Measurements from ENCODE around the gene LAMTOR3. TPM values are rescaled to one million over a fixed set of nuclear protein-coding genes. Genes with fewer than 3 reads are reported as not detected.

LAMTOR3 gene
- total and polyA plus RNA-seq, 4 donors: 13.5 to 26.3 (median 19.8) TPM

- Histone ChIP-seq H3K27me3 (ENCODE audit: control insufficient read depth in 4 of 4, insufficient read depth in 4 of 4, low read length in 3 of 4) (peaks cover 0 to 2% (median 0%) of the 10 kb centered on the region in 4 donors), H3K4me1 (ENCODE audit: control insufficient read depth in 4 of 4, insufficient read depth in 4 of 4, low read length in 3 of 4) (no peaks in the 10 kb centered on the region), H3K27ac (ENCODE audit: low read depth in 1 of 2, low read length in 2 of 2) (no peak overlapping the region), H3K4me3 (ENCODE audit: low read depth in 1 of 3, low read length in 3 of 3) (no peak overlapping the region), H3K9ac (ENCODE audit: low read depth in 1 of 2, low read length in 2 of 2) (no peak overlapping the region), H3K9me3 (ENCODE audit: control insufficient read depth in 4 of 4, low read length in 3 of 4) (no peaks in the 10 kb centered on the region), H3K36me3 (ENCODE audit: control insufficient read depth in 4 of 4, insufficient read depth in 3 of 4, low read depth in 1 of 4, low read length in 3 of 4) (no peaks in the 10 kb centered on the region)
- TF ChIP-seq FOXA1 (IDR thresholded peaks at IDR 0.05) (no peak), MAX (IDR thresholded peaks at IDR 0.05) (no peak), HNF4G (IDR thresholded peaks at IDR 0.05) (no peak), HNF4A (conservative IDR thresholded peaks at IDR 0.05) (no peak), SP1 (IDR thresholded peaks at IDR 0.05) (no peak), REST (IDR thresholded peaks at IDR 0.05) (no peak), FOXA2 (IDR thresholded peaks at IDR 0.05) (no peak), RAD21 (IDR thresholded peaks at IDR 0.05) (no peak), YY1 (IDR thresholded peaks at IDR 0.05) (no peak), JUND (IDR thresholded peaks at IDR 0.05) (no peak), RXRA (IDR thresholded peaks at IDR 0.05) (no peak), TAF1 (conservative IDR thresholded peaks at IDR 0.05) (no peak)
- DNase-seq (ENCODE audit: low spot score): no peak
- WGBS: 72% methylated on average over 2 of the region's 2 CpGs
Measured at GRCh38 chr4:99860521-99860920, 33.7 kb downstream of the LAMTOR3 start.

- H3K4me3 ChIP-seq (ENCODE audit: low read depth in 1 of 3, low read length in 3 of 3): no peak overlapping the region
- peaks cover 0 to 2% (median 0%) of the 10 kb centered on the region in 4 donors for H3K27me3 ChIP-seq (ENCODE audit: control insufficient read depth in 4 of 4, insufficient read depth in 4 of 4, low read length in 3 of 4)
- H3K27ac ChIP-seq (ENCODE audit: low read depth in 1 of 2, low read length in 2 of 2): no peak overlapping the region
- H3K9ac ChIP-seq (ENCODE audit: low read depth in 1 of 2, low read length in 2 of 2): no peak overlapping the region
- WGBS: 84% methylated on average over 2 of the region's 2 CpGs
- no peaks in the 10 kb centered on the region for H3K9me3 ChIP-seq (ENCODE audit: control insufficient read depth in 4 of 4, low read length in 3 of 4)
- TF ChIP-seq RAD21 (IDR thresholded peaks at IDR 0.05) (no peak), RXRA (IDR thresholded peaks at IDR 0.05) (no peak), EGR1 (IDR thresholded peaks at IDR 0.05; ENCODE audit: low read depth in 2 of 2) (no peak), MAX (IDR thresholded peaks at IDR 0.05) (no peak), TAF1 (conservative IDR thresholded peaks at IDR 0.05) (no peak), NR2F2 (IDR thresholded peaks at IDR 0.05) (no peak), SP1 (IDR thresholded peaks at IDR 0.05) (no peak), REST (IDR thresholded peaks at IDR 0.05) (no peak), ATF3 (IDR thresholded peaks at IDR 0.05) (no peak), CTCF (IDR thresholded peaks at IDR 0.05; ENCODE audit: low read depth, low read length, missing input control) (no peak), HNF4G (IDR thresholded peaks at IDR 0.05) (no peak), HNF4A (conservative IDR thresholded peaks at IDR 0.05) (no peak), JUND (IDR thresholded peaks at IDR 0.05) (no peak), FOXA2 (IDR thresholded peaks at IDR 0.05) (no peak), YY1 (IDR thresholded peaks at IDR 0.05) (no peak), FOXA1 (IDR thresholded peaks at IDR 0.05) (no peak), GABPA (IDR thresholded peaks at IDR 0.05 in 1 of 2, conservative IDR thresholded peaks at IDR 0.05 in 1 of 2) (no peak), ZBTB33 (IDR thresholded peaks at IDR 0.05) (no peak)
- no peaks in the 10 kb centered on the region for H3K4me1 ChIP-seq (ENCODE audit: control insufficient read depth in 4 of 4, insufficient read depth in 4 of 4, low read length in 3 of 4)
- DNase-seq (ENCODE audit: low spot score): no peak
- no peaks in the 10 kb centered on the region for H3K36me3 ChIP-seq (ENCODE audit: control insufficient read depth in 4 of 4, insufficient read depth in 3 of 4, low read depth in 1 of 4, low read length in 3 of 4)
Measured at GRCh38 chr4:99859618-99860017, 34.6 kb downstream of the LAMTOR3 start.

Data from liver (tissue), 9 donors.